TTC549 (cell line): ENCODE measurements around the gene SPTLC2.
"Not testable (repeated sequence)": the region's sequence is repeated elsewhere in the genome, so short reads cannot be mapped to it uniquely, and the experiment has no call there.

Source experiments
- FAIRE-seq: peaks from 2 replicates; lab custom pipeline; 2012; peaks lifted over from hg19 to GRCh38; lab: Jason Lieb, UNC

SPTLC2 gene

DNA sequence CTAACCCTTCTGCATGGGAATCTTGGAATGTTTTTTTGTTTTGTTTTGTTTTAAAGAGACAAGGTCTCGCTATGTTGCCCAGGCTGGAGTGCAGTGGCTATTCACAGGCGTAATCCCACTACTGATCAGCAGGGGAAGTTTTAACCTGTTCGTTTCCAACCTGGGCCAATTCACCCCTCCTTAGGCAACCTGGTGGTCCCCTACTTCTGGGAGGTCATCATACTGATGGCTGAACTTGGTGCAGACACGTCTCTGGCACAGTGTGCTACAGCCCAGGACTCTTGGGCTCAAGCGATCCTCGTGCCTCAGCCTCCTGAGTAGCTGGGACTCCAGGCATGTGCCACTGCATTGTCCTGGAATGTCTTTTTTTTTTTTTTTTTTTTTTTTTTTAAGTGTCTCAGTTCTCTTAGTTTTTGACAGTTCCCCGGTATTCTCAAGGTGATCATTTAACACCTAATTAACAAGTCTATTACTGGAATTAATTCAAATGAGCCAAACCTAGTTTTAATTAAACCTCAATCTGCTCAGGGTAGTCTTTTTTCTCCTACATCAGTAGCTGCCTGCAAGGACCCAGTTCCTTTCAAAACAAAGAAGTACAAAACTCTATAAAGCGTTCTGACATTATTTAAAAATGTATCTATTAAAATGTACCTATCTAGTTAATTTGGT, 68.8 kb downstream of the SPTLC2 start:
- no peak for FAIRE-seq

DNA sequence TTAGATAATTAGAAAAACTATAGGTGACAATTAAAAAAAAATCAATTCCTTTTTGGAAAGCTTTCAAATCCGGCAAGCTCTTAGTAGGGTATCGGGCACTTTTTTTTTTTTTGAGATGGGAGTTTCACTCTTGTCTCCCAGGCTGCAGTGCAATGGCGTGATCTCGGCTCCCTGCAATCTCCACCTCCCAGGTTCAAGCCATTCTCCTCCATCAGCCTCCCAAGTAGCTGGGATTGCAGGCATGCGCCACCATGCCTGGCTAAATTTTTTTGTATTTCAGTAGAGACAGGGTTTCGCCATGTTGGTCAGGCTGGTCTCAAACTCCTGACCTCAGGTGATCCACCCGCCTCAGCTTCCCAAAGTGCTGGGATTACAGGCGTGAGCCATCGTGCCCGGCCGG, 71.3 kb downstream of the SPTLC2 start:
- FAIRE-seq, result not testable (repeated sequence)

DNA sequence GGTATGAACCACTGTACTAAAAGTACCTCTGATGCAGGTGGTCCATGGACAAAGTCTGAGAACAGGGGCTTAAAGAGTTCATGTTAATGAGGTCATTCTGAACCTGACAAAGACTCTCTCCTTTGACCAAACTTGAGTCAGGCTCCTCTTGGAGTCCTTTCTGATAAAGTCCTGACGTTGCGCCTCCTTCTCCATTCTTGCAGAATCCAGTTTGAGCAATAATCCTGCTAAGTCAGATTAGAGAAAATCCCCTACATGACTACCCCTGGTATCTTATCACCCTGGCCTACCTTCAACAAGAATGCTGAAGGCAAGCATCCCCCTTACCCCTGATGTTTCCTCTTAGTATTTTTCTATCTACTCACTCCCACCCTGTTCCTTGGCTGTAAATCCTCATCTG, 71.9 kb downstream of the SPTLC2 start:
- FAIRE-seq, result no peak

DNA sequence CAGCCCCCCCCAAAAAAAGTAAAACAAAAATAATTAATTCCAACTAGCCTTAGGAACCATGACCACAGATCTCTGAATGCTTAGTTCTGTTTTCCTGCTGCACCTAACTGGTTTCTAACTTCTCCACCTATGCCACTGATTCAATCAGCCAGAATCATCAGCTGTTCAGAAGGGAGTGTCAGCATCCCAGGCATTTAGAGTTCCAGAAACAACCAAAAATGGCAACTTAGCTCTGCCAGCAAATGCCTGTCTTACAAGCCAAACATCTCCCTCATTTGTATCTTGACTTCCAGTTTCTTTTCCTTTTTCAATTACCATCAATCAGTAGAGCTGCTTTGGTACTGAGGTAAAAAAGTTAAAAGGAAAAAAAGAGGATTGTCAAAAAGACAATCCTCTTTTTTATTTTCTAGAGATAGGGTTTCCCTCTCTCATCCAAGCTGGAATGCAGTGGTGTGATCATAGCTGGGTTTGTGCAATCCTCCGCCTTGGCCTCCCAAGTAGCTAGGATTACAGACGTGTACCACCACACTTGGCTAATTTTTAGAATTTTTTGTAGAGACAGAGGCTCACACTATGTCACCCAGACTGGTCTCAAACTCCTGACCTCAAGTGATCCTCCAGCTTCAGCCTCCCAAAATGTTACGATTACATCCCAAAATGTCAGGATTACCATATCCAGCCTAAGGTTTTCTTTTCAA, 72.7 kb downstream of the SPTLC2 start:
- no peak for FAIRE-seq

DNA sequence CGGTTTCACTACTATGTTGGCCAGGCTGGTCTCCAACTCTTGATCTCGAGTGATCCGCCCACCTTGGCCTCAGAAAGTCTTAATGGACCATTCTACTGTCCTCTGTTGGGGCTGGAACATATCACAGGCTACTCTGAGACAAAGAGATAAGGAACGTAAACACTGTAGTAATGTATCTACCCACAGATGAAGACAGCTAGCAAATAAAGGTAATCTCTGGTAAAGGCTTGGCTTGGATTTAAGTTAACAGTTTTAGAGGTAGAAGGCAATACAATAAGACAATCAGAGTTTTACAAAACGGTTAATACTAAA, 73.2 kb downstream of the SPTLC2 start:
- no peak for FAIRE-seq

DNA sequence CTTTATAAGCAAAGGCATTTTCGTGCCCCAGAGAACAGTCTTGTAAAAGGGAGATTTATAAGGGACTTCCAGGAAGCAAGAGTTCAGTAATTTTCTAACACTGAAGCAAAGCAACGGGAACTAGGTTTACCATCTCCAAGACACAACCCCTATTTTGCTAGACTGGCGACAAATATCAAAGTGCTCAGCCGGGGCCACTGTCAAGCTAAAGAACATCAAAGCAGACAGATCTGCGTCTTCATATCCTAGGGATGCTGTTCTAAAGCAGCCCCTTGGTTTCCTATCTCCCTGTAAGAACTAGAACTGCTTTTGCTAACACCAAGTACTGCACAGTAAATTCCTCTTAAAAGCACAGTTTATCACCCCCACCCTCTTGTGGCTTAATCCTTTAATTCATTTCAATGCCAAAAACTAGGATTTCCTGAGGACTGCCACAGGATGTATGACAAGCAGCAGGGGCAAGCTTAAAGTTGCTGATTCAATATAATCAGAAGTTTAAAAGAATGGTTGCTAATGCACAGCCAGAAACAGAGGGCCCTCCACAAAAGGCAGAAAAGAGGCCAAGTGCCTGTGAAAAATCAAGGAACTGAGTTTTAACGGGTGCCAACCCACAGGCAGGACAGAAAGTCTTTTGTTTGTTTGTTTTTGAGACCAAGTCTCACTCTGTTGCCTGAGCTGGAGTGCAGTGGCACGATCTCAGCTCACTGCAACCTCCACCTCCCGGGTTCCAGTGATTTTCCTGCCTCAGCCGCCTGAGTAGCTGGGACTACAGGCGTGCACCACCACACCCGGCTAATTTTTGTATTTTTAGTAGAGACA, 73.8 kb downstream of the SPTLC2 start:
- FAIRE-seq, result no peak

DNA sequence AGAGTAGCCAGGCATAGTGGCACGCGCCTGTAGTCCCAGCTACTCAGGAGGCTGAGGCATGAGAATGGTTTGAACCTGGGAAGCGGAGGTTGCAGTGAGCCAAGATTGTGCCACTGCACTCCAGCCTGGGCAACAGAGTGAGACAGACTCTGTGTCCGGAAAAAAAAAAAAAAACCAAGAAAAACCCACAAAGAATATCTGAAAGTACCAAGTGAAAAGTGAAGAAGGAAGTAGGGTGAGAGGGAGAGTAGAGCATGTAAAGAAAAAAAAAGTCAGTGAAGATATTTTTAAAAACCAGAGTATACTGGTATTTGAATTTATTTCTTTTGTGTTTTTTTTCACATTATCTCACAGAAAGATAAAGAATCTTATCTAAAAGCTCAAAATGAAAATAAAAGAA, 74.5 kb downstream of the SPTLC2 start:
- no peak for FAIRE-seq

DNA sequence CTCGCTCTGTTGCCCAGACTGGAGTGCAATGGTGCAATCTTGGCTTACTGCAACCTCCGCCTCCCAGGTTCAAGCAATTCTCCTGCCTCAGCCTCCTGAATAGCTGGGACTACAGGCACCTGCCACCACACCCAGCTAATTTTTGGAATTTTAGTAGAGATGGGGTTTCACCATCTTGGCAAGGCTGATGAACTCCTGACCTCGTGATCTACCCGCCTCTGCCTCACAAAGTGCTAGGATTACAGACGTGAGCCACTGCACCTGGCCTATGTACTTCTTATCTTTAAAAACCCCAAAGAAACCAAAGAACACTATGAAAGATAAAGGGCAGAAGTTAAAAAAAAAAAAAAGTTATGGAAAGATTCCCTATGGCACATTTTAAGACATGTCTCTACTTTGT, 79.5 kb downstream of the SPTLC2 start:
- not testable (repeated sequence) for FAIRE-seq

DNA sequence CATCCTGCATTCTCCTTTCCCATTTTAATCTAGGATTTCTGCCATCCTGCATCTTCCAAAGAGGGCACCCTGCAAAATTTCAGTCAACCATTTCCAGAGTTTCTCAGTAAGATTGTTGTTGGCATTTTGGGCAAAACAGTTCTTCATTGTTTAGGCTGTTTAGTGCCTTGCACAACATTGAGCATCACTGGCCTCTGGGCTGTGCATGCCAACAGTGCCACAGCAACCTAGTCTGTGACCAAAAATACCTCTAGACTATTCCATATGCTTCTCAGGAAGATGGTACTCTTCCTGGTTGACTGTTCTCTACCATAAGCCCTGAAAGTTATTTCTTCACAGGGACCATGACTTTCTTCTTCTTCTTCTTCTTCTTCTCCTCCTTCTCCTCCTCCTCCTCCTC, 85.4 kb downstream of the SPTLC2 start:
- no peak for FAIRE-seq

DNA sequence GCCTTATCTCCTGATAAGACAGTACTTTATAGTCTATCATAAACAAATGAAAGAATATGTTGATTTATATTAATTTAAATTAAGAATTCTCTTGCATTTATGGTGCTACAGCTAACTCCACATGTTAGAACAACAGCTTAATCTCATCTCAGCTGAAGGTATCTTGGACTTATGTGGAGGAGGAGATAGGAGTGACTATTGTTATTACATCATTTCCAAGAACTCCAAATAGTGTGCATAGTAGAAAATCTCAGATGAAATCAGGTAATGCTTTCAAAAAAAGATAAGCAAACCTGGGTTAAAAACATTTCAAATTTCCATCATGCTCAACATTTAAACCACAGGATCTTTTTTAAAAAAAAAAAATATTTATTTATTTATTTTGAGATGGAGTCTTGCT, 86.5 kb downstream of the SPTLC2 start:
- FAIRE-seq, result no peak

DNA sequence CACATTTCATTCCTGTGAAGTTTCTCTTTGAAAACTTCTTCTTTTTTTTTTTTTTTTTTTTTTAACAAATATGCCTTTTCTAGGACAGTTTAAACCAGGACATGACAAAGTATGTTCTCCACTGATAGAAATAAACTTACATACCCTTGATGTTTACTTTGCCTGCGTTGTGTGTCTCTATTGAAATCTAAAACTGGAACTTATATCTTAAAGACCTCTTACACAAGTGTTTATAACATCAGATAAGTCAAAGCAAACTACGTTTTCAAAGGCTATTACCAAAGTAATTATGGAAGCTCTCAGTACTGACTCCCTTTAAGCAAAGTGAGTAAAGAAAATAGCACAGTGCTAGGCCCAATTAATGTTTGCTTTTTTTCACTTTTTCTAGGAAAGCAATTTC, 87.2 kb downstream of the SPTLC2 start:
- FAIRE-seq, result no peak

DNA sequence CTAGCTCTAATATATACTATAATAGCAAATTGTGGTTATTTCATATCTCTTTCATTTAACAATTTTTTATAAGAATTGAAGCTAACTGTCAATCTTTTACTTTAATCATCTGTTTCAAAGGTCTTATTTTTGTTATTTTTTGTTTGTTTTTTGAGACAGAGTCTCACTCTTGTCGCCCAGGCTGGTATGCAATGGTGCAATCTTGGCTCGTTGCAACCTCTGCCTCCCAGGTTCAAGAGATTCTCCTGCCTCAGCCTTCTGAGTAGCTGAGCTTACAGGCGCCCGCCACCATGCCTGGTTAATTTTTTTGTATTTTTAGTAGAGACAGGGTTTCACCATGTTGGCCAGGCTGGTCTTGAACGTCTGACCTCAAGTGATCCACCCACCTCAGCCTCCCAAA, 87.7 kb downstream of the SPTLC2 start:
- not testable (repeated sequence) for FAIRE-seq

DNA sequence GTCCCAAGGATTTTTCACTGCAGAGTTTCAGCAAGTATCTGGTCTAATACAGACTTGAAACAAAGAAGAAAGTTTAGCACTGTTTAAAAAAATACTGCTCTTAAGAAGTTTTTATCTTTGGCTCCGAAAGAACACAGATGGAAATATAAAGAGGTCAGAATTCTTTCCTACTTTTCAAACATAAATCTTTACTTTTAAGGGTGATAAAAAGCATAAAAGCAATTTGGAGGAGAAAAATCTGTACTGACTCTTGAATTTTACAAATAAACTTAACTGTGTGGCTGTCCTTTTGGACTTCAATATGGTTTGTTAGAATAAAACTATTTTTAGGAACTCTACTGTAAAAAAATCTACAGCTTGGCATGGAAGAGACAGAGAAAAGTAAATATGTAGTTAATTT, 90.2 kb downstream of the SPTLC2 start:
- FAIRE-seq, result no peak

DNA sequence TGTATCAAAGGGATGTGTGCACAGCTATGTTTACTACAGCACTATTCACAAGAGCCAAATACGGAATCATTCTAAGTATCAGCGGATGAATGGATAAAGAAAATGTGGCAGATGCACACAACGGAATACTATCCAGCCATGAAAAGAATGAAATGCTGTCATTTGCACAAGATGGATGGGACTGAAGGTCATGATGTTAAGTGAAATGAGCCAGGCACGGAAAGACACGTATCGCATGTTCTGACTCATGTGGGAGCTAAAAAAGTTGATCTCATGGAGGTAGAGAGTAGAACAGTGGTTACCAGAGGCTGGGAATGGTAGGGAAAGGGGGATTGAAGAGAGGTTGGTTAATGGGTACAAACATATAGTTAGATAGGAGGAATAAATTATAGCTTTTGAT, 91.9 kb downstream of the SPTLC2 start:
- FAIRE-seq, result no peak

DNA sequence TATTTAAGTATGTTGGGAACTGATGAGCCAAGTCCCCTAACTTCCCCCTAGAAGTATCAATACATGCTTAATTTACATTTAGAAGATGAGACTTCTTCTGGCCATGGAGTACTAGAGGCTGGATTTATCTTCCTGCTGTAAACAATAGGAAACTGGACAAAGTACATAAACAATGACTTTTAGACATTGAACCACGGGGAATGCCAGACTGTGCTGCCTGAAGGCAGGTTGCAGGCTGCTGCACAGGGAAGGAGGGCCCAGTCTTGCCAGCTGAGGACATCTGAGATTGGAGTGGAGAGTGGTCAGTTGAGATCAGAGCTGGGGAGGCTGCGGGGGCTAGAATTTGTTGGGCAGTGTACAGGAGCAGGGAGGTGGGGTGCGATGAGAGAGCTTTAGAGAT, 93.3 kb downstream of the SPTLC2 start:
- no peak for FAIRE-seq

DNA sequence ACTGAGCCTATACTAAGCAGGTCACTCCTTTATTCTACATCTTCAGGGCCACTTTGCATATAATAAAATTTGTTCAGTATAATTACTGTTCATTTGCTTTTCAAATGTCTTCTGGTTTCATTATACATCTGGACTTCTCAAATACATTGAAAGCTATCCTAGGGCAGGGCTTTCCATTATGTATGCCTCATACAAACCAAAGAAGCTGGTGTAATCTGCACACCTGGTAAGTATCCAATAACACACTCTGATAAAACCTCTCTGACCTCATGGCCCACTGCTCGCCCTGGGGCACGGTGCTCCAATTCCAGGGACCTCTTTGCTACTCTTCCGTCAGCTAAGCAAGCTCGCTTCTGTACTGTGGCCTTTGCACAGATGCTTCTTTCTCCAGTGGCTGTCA, 95.9 kb downstream of the SPTLC2 start:
- FAIRE-seq, result no peak

DNA sequence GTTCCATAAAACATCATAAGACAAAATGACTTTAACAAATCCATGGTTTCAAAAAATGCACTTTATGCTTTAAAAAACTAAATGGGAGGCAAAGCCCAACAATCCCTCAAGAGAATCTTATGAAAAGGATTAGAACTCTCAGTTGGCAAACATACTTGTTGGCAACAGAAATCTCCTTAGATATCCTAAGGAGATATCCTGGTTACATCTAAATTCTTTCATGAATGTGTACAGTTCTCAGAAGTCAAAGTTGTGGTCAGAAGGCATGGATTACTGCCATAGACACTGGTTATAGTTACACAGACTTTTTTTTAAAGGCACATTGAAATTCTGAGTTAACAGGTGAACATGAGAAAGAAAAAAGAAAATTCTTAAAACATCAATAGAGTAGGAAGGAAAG, 100.3 kb downstream of the SPTLC2 start:
- FAIRE-seq, result no peak

DNA sequence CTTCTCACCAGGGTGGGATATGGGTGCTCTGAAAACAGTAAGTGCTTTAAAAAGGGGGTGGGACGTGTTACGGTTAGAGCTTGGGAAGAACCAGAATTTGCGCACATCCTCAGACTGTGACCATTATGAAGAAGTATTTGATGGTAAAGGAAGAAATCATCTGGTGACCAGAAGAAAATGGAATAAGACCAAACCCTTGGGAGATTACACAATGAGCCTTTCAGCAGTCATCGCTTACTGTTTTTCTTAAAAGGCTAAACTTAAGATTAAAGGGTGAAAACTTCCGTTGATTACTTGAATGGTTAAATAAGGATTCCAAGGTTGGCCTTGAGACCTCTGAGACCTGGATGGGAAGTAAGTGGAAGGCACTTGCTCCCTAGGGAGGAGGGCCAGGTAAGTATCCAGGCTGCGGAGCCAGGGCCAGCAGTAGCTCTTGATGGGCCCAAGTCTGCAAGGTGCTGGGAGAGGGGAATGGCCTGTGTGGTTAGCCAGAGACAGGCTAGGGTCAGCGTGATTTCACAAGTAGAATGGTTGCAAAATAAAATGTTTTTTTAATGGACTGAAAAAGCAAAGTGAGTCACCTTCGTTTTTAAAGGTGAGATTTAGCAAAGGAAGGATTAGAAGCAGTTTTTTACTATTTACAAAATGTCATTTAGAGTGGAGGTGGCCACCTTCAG, 104.8 kb downstream of the SPTLC2 start:
- FAIRE-seq, result no peak

DNA sequence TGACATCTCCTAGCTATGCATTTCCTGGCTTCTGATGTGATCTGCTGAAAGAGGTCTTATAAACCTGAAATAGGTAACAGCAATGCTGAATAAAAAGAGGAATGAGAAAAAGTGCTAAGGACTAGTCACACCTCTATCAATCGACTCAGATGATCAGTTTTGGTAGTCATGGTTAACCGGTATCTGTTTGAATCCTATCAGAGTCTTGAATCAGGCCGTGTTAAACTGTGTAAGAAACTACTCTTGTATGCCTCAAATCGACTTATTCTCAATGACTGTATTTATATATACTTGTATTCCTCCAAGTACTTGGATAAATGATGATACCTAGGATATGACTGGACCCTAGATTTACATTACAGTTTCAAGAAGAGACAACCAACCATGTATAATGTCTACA, 107.1 kb downstream of the SPTLC2 start:
- no peak for FAIRE-seq

DNA sequence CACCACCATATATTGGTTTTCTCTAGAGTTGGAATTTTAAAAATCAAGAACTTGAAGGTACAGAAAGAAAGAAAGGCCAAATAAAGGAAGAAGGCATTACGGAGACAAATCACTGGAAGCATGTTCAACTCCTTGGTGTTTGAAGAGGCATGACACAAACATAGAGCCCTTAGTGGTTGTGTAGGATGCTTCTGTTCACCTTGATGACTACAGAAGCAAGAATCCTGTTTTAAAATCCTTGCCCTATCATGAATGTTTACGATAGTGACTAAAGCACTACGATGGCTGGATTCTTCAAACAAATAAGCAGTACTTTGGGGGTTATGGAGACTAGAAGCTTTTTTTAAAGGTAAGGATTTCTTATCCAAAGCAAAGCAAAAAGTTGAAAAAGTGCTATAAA, 107.6 kb downstream of the SPTLC2 start:
- FAIRE-seq, result no peak

DNA sequence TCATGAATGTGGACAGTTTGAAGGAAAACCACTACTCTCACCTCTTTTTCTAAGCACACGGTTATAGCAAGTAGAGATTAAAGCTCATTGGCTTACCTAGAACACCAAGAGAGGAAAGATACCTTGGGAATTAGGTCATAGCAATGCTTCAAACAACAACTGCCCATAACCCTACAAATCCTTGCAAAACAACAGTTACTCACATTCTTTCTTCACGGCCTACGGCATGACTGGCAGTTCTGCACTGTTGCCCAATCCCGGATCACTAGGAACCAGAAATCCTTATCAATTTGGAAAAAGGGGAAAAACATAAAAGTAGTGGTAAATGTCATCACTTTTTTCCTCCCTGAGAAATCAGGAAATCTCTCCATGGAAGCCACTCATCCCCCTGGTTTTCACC, 108.2 kb downstream of the SPTLC2 start:
- FAIRE-seq, result no peak

DNA sequence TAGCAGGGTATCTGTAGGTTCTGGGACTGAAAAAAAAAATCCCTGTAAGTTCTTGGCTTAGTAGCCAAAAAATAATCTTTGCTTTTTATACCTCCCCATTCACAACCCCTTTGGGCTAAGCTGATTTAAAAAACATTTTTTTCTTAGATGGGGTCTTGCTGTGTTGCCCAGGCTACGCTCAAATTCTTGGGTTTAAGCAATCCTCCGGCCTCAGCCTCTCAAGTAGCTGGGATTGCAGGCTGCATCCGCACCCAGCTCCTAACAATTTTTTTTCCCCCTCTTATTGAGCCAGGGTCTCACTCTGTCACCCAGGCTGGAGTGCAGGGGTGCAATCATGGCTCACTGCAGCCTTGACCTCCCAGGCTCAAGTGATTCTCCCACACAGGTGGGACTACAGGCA, 108.7 kb downstream of the SPTLC2 start:
- FAIRE-seq, result no peak

DNA sequence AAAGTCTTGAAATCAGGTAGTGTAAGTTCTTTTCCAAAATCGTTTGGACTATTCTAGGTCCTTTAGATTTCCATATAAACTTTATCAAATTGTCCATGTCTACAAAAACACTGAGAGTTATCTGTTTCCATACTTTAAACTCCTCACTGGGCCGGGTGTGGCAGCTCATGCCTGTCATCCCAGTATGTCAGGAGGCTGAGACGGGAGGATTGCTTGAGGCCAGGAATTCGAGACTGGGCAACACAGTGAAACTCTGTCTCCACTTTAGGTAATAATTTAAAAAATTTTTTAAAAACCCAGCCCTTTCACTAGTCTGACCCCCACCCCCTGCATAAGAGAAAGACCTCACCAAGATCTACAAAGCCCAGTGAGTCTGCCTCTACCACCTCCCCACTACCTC, 111.4 kb downstream of the SPTLC2 start:
- no peak for FAIRE-seq
